ENCODE measurements around the gene UBE2G1. TPM values are rescaled to one million over a fixed set of nuclear protein-coding genes. Genes with fewer than 3 reads are reported as not detected.

UBE2G1 gene
- total RNA-seq, 4 donors from 2014 or later, result 152 to 217 (median 180) TPM

- Histone ChIP-seq H3K27me3 (no peaks in the 10 kb centered on the region), H3K27ac (peak overlapping the region; percentile 85 to 96 (median 90)), H3K9me3 (no peaks in the 10 kb centered on the region), H3K4me1 (peaks cover 79 to 83% of the 10 kb centered on the region in 2 donors), H3K36me3 (no peaks in the 10 kb centered on the region), H3K4me3 (no peak overlapping the region)
- TF ChIP-seq CTCF (IDR thresholded peaks at IDR 0.05 in 4 of 5, conservative IDR thresholded peaks at IDR 0.05 in 1 of 5) (no peak), POLR2A (IDR thresholded peaks at IDR 0.05) (peak in 1 of 2 donors; percentile 46)
- ATAC-seq (peak; percentile 38 to 59), DNase-seq (peak; percentile 73 to 78)
- intact Hi-C loops (cut with DNase I; ENCODE audit: low total_unique reads), result loop anchor here (5.0 kb wide), 1 partner anchor 130 kb away; no protein-coding TSS in a partner anchor
- in situ Hi-C loops (cut with MboI; ENCODE audit: low sequenced_read_pairs in 4 of 4), result loop anchor here in 1 of 4 donors (10.0 kb wide), 1 partner anchor 133 kb away; the partner anchor contains the start of gene UBE2G1
Observed at GRCh38 chr17:4232168-4232813, 134.2 kb downstream of the UBE2G1 start.

GRCh38 chr17:4229627-4230541 is 136.6 kb downstream of the UBE2G1 start:
- TF ChIP-seq CTCF (IDR thresholded peaks at IDR 0.05 in 4 of 5, conservative IDR thresholded peaks at IDR 0.05 in 1 of 5), result no peak
- no peak for TF ChIP-seq POLR2A (IDR thresholded peaks at IDR 0.05)
- Histone ChIP-seq H3K4me3 (peak overlapping the region; percentile 3 to 22 (median 17)), H3K27me3 (no peaks in the 10 kb centered on the region), H3K27ac (peak overlapping the region; percentile 85 to 96 (median 90)), H3K36me3 (no peaks in the 10 kb centered on the region), H3K4me1 (peaks cover 61 to 66% of the 10 kb centered on the region in 2 donors), H3K9me3 (no peaks in the 10 kb centered on the region)
- ATAC-seq (peak; percentile 87 to 90), DNase-seq (peak; percentile 75 to 77)
- in situ Hi-C loops (cut with MboI; ENCODE audit: low sequenced_read_pairs in 4 of 4) (loop anchor here in 1 of 4 donors (10.0 kb wide), 1 partner anchor 135 kb away; the partner anchor contains the start of gene UBE2G1), intact Hi-C loops (cut with DNase I; ENCODE audit: low total_unique reads) (loop anchor here (5.0 kb wide), 1 partner anchor 132 kb away; no protein-coding TSS in a partner anchor)

GRCh38 chr17:4221899-4222659 is 144.4 kb downstream of the UBE2G1 start:
- H3K4me3 ChIP-seq, result no peak overlapping the region
- TF ChIP-seq CTCF (IDR thresholded peaks at IDR 0.05 in 4 of 5, conservative IDR thresholded peaks at IDR 0.05 in 1 of 5) (no peak), POLR2A (IDR thresholded peaks at IDR 0.05) (no peak)
- H3K27ac ChIP-seq, result peak overlapping the region in 2 of 4 donors; percentile 75 to 88
- ATAC-seq, result no peak
- intact Hi-C loops (cut with DNase I; ENCODE audit: low total_unique reads) (no loop called here), in situ Hi-C loops (cut with MboI; ENCODE audit: low sequenced_read_pairs in 4 of 4) (no loop called here)
- H3K36me3 ChIP-seq, result peaks cover 0 to 7% of the 10 kb centered on the region in 2 donors
- peaks cover 8 to 22% of the 10 kb centered on the region in 2 donors for H3K4me1 ChIP-seq
- no peaks in the 10 kb centered on the region for H3K27me3 ChIP-seq
- no peaks in the 10 kb centered on the region for H3K9me3 ChIP-seq
- DNase-seq, result no peak

- H3K9me3 ChIP-seq, result no peaks in the 10 kb centered on the region
- DNase-seq, result no peak
- H3K4me3 ChIP-seq, result peak overlapping the region in 1 of 4 donors; percentile 9
- peaks cover 11 to 25% of the 10 kb centered on the region in 2 donors for H3K4me1 ChIP-seq
- no peaks in the 10 kb centered on the region for H3K27me3 ChIP-seq
- TF ChIP-seq CTCF (IDR thresholded peaks at IDR 0.05 in 4 of 5, conservative IDR thresholded peaks at IDR 0.05 in 1 of 5) (no peak), POLR2A (IDR thresholded peaks at IDR 0.05) (no peak)
- peak overlapping the region; percentile 75 to 88 (median 80) for H3K27ac ChIP-seq
- H3K36me3 ChIP-seq, result peaks cover 0 to 7% of the 10 kb centered on the region in 2 donors
- ATAC-seq, result no peak
- in situ Hi-C loops (cut with MboI; ENCODE audit: low sequenced_read_pairs in 4 of 4), result no loop called here
- intact Hi-C loops (cut with DNase I; ENCODE audit: low total_unique reads), result no loop called here
Observed at GRCh38 chr17:4221163-4221562, 145.3 kb downstream of the UBE2G1 start.
